Panc1 (cell line): ENCODE results near the gene CDADC1. TPM values are rescaled to one million over a fixed set of nuclear protein-coding genes. Genes with fewer than 3 reads are reported as not detected.

ENCODE experiments used
- ATAC-seq: fragments of 200-7000 bp; cut with Tn5 transposase; 2 replicates; pipeline ENCODE4 v1.9.1; 2020; ENCODE audit warnings: mild to moderate bottlenecking, moderate library complexity
- BruUV-seq: library from RNA; stranded (reverse); fragments of 400-500 nt; replicated peaks from 2 replicates; lab custom pipeline; 2021; lab: Mats Ljungman, UMichigan
- CTCF ChIA-PET: fragments of 300-600 bp; sonication (Branson Sonifier 250); formaldehyde crosslinking; loops from one replicate; lab custom pipeline; 2022; ENCODE audit warnings: antibody characterized with exemption; lab: Charles Lee
- POLR2A ChIA-PET: fragments of 300-600 bp; sonication (Branson Sonifier 250); formaldehyde crosslinking; loops from one replicate; lab custom pipeline; 2022; ENCODE audit warnings: antibody characterized with exemption; lab: Charles Lee
- DNase-seq: peaks from one replicate; pipeline ENCODE4 v3.0.0-alpha.2; 2010; ENCODE audit warnings: low read depth, low spot score
- H3K27ac ChIP-seq: 2 replicates; pipeline ENCODE4 v1.5.1; 2011; ENCODE audit warnings: mild to moderate bottlenecking, low read length, inconsistent platforms
- H3K27me3 ChIP-seq: fragments of 200-500 bp; sonication (Bioruptor generic); 2 replicates; pipeline ENCODE4 v1.6.0; 2014; ENCODE audit warnings: low read length, inconsistent platforms; ENCODE audit not compliant: control insufficient read depth, insufficient read depth
- H3K36me3 ChIP-seq: fragments of 200-500 bp; sonication (Bioruptor generic); 2 replicates; pipeline ENCODE4 v1.5.1; 2014; ENCODE audit warnings: inconsistent platforms, mild to moderate bottlenecking, low read length, moderate library complexity; ENCODE audit not compliant: control insufficient read depth, insufficient read depth
- H3K4me1 ChIP-seq: 2 replicates; pipeline ENCODE4 v1.5.1; 2011; ENCODE audit warnings: inconsistent platforms, mild to moderate bottlenecking, low read length, moderate library complexity; ENCODE audit not compliant: control insufficient read depth, insufficient read depth
- H3K4me3 ChIP-seq, 2 experiments: 2 replicates each; pipeline ENCODE4 v1.5.1; 2011 to 2012; ENCODE audit warnings: low read depth in 2 of 2, low read length in 2 of 2, mild to moderate bottlenecking in 2 of 2, inconsistent platforms in 1 of 2, moderate library complexity in 1 of 2
- H3K9me3 ChIP-seq: fragments of 200-500 bp; sonication (Bioruptor generic); 2 replicates; pipeline ENCODE4 v1.5.1; 2014; ENCODE audit warnings: low read depth, mild to moderate bottlenecking, inconsistent platforms, low read length, moderate library complexity; ENCODE audit not compliant: control insufficient read depth, insufficient read depth
- CTCF ChIP-seq: fragments of 450-650 bp; IDR thresholded peaks from 2 replicates; pipeline ENCODE4 v1.5.1; 2017; ENCODE audit warnings: mild to moderate bottlenecking
- POLR2AphosphoS5 ChIP-seq: IDR thresholded peaks from 2 replicates; pipeline ENCODE4 v1.6.1; 2012; ENCODE audit warnings: mild to moderate bottlenecking, low read depth, low read length, moderate library complexity
- SIN3A ChIP-seq: IDR thresholded peaks from 2 replicates; pipeline ENCODE4 v1.6.1; 2012; ENCODE audit warnings: low read depth, mild to moderate bottlenecking, low read length, moderate library complexity, borderline replicate concordance; ENCODE audit not compliant: insufficient read depth
- TCF7L2 ChIP-seq: IDR thresholded peaks from 2 replicates; pipeline ENCODE4 v1.6.1; 2011; ENCODE audit warnings: mild to moderate bottlenecking, low read depth, low read length, inconsistent platforms
- in situ Hi-C: cut with HindIII; loops from 2 replicates; pipeline ENCODE4 v1.10.0; 2016; ENCODE audit warnings: low sequenced_read_pairs, low pct_unique_long_range_greater_than_20kb
- intact Hi-C: fragments of 100-400 bp; cut with micrococcal nuclease; formaldehyde crosslinking; loops from one replicate; pipeline ENCODE4 v1.10.0; 2022; ENCODE audit not compliant: unreplicated experiment
- total RNA-seq: library from RNA; stranded (reverse); gene quantifications from one replicate; pipeline ENCODE4 v1.2.1, GENCODE V29; 2021; ENCODE audit not compliant: unreplicated experiment
- TF ChIP-seq, protein P1 (sequence below), 2 experiments: IDR thresholded peaks; 2 replicates each; pipeline ENCODE4 v1.6.1; 2011 to 2012; ENCODE audit warnings: low read depth in 2 of 2, control low read depth in 1 of 2, low read length in 1 of 2, mild to moderate bottlenecking in 1 of 2, moderate library complexity in 1 of 2; ENCODE audit not compliant: insufficient read depth in 1 of 2

CDADC1 gene
- total RNA-seq, 1 experiment from 2014 or later, result 11.8 TPM

GRCh38 chr13:49315756-49316482, 68.2 kb downstream of the CDADC1 start:
- ChIA-PET CTCF (no interaction called here), POLR2A (interaction anchor here (0.6 to 0.7 kb wide), 2 partner anchors 159 to 203 kb away, joined by 4 to 5 read pairs; no protein-coding TSS in a partner anchor)
- in situ Hi-C loops (no loop called here), intact Hi-C loops (no loop called here)
- Histone ChIP-seq H3K36me3 (no peaks in the 10 kb centered on the region), H3K27ac (no peak overlapping the region), H3K9me3 (no peaks in the 10 kb centered on the region), H3K4me3 (no peak overlapping the region), H3K4me1 (peaks cover 7% of the 10 kb centered on the region), H3K27me3 (no peaks in the 10 kb centered on the region)
- TF ChIP-seq SIN3A (no peak), TCF7L2 (no peak), POLR2AphosphoS5 (no peak), CTCF (no peak)
- TF ChIP-seq, protein P1, sequence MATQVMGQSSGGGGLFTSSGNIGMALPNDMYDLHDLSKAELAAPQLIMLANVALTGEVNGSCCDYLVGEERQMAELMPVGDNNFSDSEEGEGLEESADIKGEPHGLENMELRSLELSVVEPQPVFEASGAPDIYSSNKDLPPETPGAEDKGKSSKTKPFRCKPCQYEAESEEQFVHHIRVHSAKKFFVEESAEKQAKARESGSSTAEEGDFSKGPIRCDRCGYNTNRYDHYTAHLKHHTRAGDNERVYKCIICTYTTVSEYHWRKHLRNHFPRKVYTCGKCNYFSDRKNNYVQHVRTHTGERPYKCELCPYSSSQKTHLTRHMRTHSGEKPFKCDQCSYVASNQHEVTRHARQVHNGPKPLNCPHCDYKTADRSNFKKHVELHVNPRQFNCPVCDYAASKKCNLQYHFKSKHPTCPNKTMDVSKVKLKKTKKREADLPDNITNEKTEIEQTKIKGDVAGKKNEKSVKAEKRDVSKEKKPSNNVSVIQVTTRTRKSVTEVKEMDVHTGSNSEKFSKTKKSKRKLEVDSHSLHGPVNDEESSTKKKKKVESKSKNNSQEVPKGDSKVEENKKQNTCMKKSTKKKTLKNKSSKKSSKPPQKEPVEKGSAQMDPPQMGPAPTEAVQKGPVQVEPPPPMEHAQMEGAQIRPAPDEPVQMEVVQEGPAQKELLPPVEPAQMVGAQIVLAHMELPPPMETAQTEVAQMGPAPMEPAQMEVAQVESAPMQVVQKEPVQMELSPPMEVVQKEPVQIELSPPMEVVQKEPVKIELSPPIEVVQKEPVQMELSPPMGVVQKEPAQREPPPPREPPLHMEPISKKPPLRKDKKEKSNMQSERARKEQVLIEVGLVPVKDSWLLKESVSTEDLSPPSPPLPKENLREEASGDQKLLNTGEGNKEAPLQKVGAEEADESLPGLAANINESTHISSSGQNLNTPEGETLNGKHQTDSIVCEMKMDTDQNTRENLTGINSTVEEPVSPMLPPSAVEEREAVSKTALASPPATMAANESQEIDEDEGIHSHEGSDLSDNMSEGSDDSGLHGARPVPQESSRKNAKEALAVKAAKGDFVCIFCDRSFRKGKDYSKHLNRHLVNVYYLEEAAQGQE (IDR thresholded peaks at IDR 0.05; ENCODE audit: insufficient read depth in 1 of 2, low read depth in 2 of 2, low read length in 1 of 2), result no peak
- no peak for ATAC-seq
- no peak for DNase-seq
- no TSS peak for BruUV-seq

- in situ Hi-C loops (no loop called here), intact Hi-C loops (no loop called here)
- no peak for ATAC-seq
- Histone ChIP-seq H3K27me3 (no peaks in the 10 kb centered on the region), H3K27ac (no peak overlapping the region), H3K9me3 (no peaks in the 10 kb centered on the region), H3K36me3 (no peaks in the 10 kb centered on the region), H3K4me1 (no peaks in the 10 kb centered on the region), H3K4me3 (no peak overlapping the region)
- BruUV-seq, result no TSS peak
- ChIA-PET CTCF (no interaction called here), POLR2A (interaction anchor here (0.6 kb wide), 1 partner anchor 70 kb away, joined by 3 read pairs; no protein-coding TSS in a partner anchor)
- TF ChIP-seq TCF7L2, result no peak
- TF ChIP-seq CTCF, result no peak
- TF ChIP-seq, protein P1 (IDR thresholded peaks at IDR 0.05; ENCODE audit: insufficient read depth in 1 of 2, low read depth in 2 of 2, low read length in 1 of 2), result no peak
- no peak for TF ChIP-seq SIN3A
- no peak for TF ChIP-seq POLR2AphosphoS5
- no peak for DNase-seq
Observed at GRCh38 chr13:49319551-49319950, 71.8 kb downstream of the CDADC1 start.
